HL-60 (cell line): ENCODE results near the gene RUNDC1.

Experiments
- REST ChIP-seq: IDR thresholded peaks from 2 replicates; pipeline ENCODE4 v1.6.1; 2012; ENCODE audit warnings: low read depth; ENCODE audit not compliant: insufficient replicate concordance
- SPI1 ChIP-seq: IDR thresholded peaks from 2 replicates; pipeline ENCODE4 v1.6.1; 2012; ENCODE audit warnings: low read depth, mild to moderate bottlenecking, borderline replicate concordance
- TF ChIP-seq, protein P1 (sequence below): IDR thresholded peaks from one replicate; pipeline ENCODE4 v1.5.1; 2011; ENCODE audit warnings: low read length, control low read depth, inconsistent platforms; ENCODE audit not compliant: insufficient read depth

DNA sequence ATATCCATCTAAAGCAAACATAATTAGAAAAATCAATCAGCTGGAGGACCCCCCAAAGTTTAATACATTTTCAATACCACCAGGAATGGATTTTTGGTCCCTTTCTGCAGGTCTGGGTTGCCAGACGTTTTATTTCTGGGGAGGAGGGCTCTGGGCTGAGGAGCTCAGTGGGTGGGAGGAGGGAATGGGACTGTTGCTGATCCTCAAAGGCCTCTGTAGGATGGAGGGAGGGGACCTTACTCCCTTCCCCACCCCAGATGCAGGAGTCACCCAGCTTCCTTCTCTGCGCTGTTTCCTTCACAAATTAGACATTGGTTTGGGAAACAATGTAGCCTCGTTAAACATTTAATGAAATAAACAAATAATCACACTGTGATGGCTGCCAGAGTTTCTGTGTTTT, 51.3 kb downstream of the RUNDC1 start:
- TF ChIP-seq, protein P1, sequence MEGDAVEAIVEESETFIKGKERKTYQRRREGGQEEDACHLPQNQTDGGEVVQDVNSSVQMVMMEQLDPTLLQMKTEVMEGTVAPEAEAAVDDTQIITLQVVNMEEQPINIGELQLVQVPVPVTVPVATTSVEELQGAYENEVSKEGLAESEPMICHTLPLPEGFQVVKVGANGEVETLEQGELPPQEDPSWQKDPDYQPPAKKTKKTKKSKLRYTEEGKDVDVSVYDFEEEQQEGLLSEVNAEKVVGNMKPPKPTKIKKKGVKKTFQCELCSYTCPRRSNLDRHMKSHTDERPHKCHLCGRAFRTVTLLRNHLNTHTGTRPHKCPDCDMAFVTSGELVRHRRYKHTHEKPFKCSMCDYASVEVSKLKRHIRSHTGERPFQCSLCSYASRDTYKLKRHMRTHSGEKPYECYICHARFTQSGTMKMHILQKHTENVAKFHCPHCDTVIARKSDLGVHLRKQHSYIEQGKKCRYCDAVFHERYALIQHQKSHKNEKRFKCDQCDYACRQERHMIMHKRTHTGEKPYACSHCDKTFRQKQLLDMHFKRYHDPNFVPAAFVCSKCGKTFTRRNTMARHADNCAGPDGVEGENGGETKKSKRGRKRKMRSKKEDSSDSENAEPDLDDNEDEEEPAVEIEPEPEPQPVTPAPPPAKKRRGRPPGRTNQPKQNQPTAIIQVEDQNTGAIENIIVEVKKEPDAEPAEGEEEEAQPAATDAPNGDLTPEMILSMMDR: no peak
- TF ChIP-seq SPI1: no peak
- TF ChIP-seq REST: no peak
